Measurements from ENCODE around the gene FAIM2.

GRCh38 chr12:49890096-49890461, 13.6 kb downstream of the FAIM2 start:
- no peak for TF ChIP-seq CTCF (conservative IDR thresholded peaks at IDR 0.05)
- no peak for TF ChIP-seq ZFX (IDR thresholded peaks at IDR 0.05)

Data from C4-2B (cell line).